Activated B cell treated with CpG ODN at 0.5 μM for 24 hours (primary cell): ENCODE data around the gene ASTN1. TPM values are rescaled to one million over a fixed set of nuclear protein-coding genes. Genes with fewer than 3 reads are reported as not detected.

Source experiments
- ATAC-seq: fragments of 200-7000 bp; cut with Tn5 transposase; one replicate; pipeline ENCODE4 v1.10.0; 2021; ENCODE audit warnings: low read depth, mild to moderate bottlenecking, moderate library complexity
- CTCF ChIA-PET: fragments of 350-600 bp; sonication (Branson Sonifier 250); formaldehyde crosslinking; loops from one replicate; lab custom pipeline; 2021; ENCODE audit warnings: antibody characterized with exemption; lab: Charles Lee
- POLR2A ChIA-PET: fragments of 350-600 bp; sonication (Branson Sonifier 250); formaldehyde crosslinking; loops from one replicate; lab custom pipeline; 2021; ENCODE audit warnings: antibody characterized with exemption; lab: Charles Lee
- DNase-seq: peaks from one replicate; pipeline ENCODE4 v3.0.0; 2022
- H3K27ac Mint-ChIP-seq: one replicate; pipeline ENCODE4 v1.8.0; 2020; ENCODE audit warnings: mixed read lengths
- H3K27me3 Mint-ChIP-seq: one replicate; pipeline ENCODE4 v1.8.0; 2021; ENCODE audit warnings: mixed read lengths
- H3K36me3 Mint-ChIP-seq: one replicate; pipeline ENCODE4 v1.8.0; 2021; ENCODE audit warnings: low read depth, mixed read lengths
- H3K4me1 Mint-ChIP-seq: one replicate; pipeline ENCODE4 v1.8.0; 2021; ENCODE audit warnings: mixed read lengths
- H3K4me3 Mint-ChIP-seq: one replicate; pipeline ENCODE4 v1.8.0; 2020; ENCODE audit warnings: mild to moderate bottlenecking, mixed read lengths
- H3K9me3 Mint-ChIP-seq: one replicate; pipeline ENCODE4 v1.8.0; 2020; ENCODE audit warnings: mixed read lengths
- CTCF ChIP-seq: fragments of 200-600 bp; IDR thresholded peaks from one replicate; pipeline ENCODE4 v1.8.0; 2022; ENCODE audit warnings: antibody characterized with exemption, mild to moderate bottlenecking
- intact Hi-C: fragments of 100-400 bp; cut with micrococcal nuclease; formaldehyde crosslinking; loops from one replicate; pipeline ENCODE4 v1.15.1; 2024
- total RNA-seq: library from RNA; stranded (reverse); gene quantifications from 2 replicates; pipeline ENCODE4 v1.2.3, GENCODE V29; 2022

The ASTN1 gene
- total RNA-seq, 1 donor from 2014 or later = not detected

GRCh38 chr1:177116941-177117340, 47.6 kb downstream of the ASTN1 start:
- H3K36me3 Mint-ChIP-seq = no peaks in the 10 kb centered on the region

GRCh38 chr1:177106614-177107365, 57.7 kb downstream of the ASTN1 start:
- Mint-ChIP-seq H3K9me3 (no peaks in the 10 kb centered on the region), H3K27me3 (peaks cover 2% of the 10 kb centered on the region), H3K36me3 (no peaks in the 10 kb centered on the region), H3K4me3 (no peak overlapping the region), H3K27ac (no peak overlapping the region), H3K4me1 (no peaks in the 10 kb centered on the region)
- TF ChIP-seq CTCF = no peak
- ATAC-seq (no peak), DNase-seq (no peak)
- intact Hi-C loops = no loop called here
- POLR2A ChIA-PET = no interaction called here
- CTCF ChIA-PET = no interaction called here

More at GRCh38 chr1:177116941-177117340, 47.6 kb downstream of the ASTN1 start:
- H3K4me1 Mint-ChIP-seq = no peaks in the 10 kb centered on the region
- intact Hi-C loops = no loop called here
- ATAC-seq (no peak), DNase-seq (no peak)
- no peak overlapping the region for H3K27ac Mint-ChIP-seq
- no peaks in the 10 kb centered on the region for H3K9me3 Mint-ChIP-seq
- H3K27me3 Mint-ChIP-seq = peaks cover 2% of the 10 kb centered on the region
- POLR2A ChIA-PET = no interaction called here
- CTCF ChIA-PET = no interaction called here
- no peak overlapping the region for H3K4me3 Mint-ChIP-seq
- no peak for TF ChIP-seq CTCF

GRCh38 chr1:177106196-177106595, 58.3 kb downstream of the ASTN1 start:
- Mint-ChIP-seq H3K4me3 (no peak overlapping the region), H3K27me3 (peaks cover 2% of the 10 kb centered on the region), H3K27ac (no peak overlapping the region), H3K36me3 (no peaks in the 10 kb centered on the region), H3K4me1 (no peaks in the 10 kb centered on the region), H3K9me3 (no peaks in the 10 kb centered on the region)
- intact Hi-C loops = no loop called here
- ChIA-PET POLR2A (no interaction called here), CTCF (no interaction called here)
- DNase-seq (no peak), ATAC-seq (no peak)
- TF ChIP-seq CTCF = no peak

GRCh38 chr1:177103005-177103852, 61.3 kb downstream of the ASTN1 start:
- DNase-seq = no peak
- intact Hi-C loops = no loop called here
- ChIA-PET POLR2A (no interaction called here), CTCF (no interaction called here)
- Mint-ChIP-seq H3K9me3 (no peaks in the 10 kb centered on the region), H3K36me3 (no peaks in the 10 kb centered on the region), H3K4me3 (no peak overlapping the region), H3K4me1 (no peaks in the 10 kb centered on the region), H3K27me3 (peaks cover 2% of the 10 kb centered on the region), H3K27ac (no peak overlapping the region)
- no peak for ATAC-seq
- TF ChIP-seq CTCF = no peak

GRCh38 chr1:177092001-177092400, 72.5 kb downstream of the ASTN1 start:
- no peak overlapping the region for H3K27ac Mint-ChIP-seq
- DNase-seq (no peak), ATAC-seq (no peak)
- ChIA-PET POLR2A (no interaction called here), CTCF (no interaction called here)
- H3K4me1 Mint-ChIP-seq = no peaks in the 10 kb centered on the region
- H3K9me3 Mint-ChIP-seq = no peaks in the 10 kb centered on the region
- H3K27me3 Mint-ChIP-seq = no peaks in the 10 kb centered on the region
- no peak overlapping the region for H3K4me3 Mint-ChIP-seq
- no peaks in the 10 kb centered on the region for H3K36me3 Mint-ChIP-seq
- no peak for TF ChIP-seq CTCF
- intact Hi-C loops = no loop called here
